NCI-H460 (cell line): ENCODE measurements around the gene NEK7. TPM values are rescaled to one million over a fixed set of nuclear protein-coding genes. Genes with fewer than 3 reads are reported as not detected.
"Not testable (repeated sequence)": the region's sequence is repeated elsewhere in the genome, so short reads cannot be mapped to it uniquely, and the experiment has no call there.

ENCODE experiments used
- DNase-seq: peaks from one replicate; pipeline ENCODE4 v3.0.0-alpha.2; 2016; ENCODE audit warnings: low read depth; ENCODE audit errors: extremely low read depth
- total RNA-seq: library from RNA; depleted of rRNA; stranded (reverse); fragments of >200 nt; shearing (Covaris generic); gene quantifications from 2 replicates; pipeline ENCODE4 v1.2.3, GENCODE V29; 2014

NEK7 gene
- total RNA-seq, 1 experiment from 2014 or later, result 183 TPM

DNA sequence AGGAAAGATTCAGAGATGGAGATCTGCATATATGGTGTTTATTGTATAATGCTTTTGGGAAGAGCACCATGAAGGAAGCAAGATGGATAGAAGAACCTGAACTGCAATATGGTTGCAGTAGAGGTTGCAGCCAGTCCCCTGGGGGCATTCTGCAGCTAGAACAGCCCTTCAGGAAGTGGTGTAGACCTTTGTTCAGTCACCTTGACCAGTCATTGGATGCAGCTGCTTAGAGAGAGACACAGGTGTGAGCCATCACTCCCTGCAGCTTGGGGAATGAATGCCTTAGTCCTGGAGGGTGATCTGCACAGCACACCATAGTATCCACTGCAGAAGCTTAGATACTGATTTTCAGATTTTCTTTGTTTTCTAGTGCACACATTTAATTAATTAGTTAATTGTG, 42.3 kb downstream of the NEK7 start:
- no peak for DNase-seq

GRCh38 chr1:198201956-198202784, 45.4 kb downstream of the NEK7 start:
- no peak for DNase-seq

DNA sequence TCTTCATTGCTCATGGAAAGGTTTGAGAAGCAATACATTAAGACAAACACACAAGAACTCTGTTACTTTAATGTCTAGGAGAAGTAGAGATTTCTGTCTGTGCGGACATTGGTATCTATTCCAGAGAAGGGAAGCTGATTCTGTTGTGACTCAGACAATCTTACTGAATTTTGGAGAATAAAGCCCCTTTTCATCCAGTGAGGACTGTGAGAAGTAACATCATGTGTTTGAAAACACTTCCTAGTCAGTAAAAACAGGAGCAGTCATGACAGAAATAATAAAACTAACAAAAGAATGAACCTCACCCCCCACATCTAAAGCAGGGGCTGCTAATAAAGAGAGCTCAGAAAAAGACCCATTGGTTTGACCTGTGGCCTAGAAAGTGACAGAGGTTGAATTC, 46.6 kb downstream of the NEK7 start:
- no peak for DNase-seq

- DNase-seq, result no peak
Measured at GRCh38 chr1:198205016-198205684, 48.4 kb downstream of the NEK7 start.

DNA sequence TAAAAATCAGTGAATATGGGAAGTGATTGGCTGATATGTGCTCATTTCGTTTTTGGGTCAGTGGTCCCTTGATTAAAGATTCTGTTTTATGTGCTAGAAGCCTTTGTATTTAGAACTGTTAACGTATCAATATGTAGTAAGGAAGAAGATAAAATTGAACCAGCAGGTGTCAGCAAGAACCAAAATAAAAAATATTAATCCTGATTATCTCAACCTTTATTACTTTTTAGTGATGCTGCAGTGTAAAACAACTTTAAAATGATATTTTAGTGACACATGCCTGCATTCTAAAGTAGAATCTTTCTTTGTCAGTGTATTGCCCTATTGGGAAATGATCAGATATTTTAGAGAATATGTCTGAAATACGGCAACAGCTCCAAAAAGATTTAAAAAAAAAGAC, 49.5 kb downstream of the NEK7 start:
- no peak for DNase-seq

DNA sequence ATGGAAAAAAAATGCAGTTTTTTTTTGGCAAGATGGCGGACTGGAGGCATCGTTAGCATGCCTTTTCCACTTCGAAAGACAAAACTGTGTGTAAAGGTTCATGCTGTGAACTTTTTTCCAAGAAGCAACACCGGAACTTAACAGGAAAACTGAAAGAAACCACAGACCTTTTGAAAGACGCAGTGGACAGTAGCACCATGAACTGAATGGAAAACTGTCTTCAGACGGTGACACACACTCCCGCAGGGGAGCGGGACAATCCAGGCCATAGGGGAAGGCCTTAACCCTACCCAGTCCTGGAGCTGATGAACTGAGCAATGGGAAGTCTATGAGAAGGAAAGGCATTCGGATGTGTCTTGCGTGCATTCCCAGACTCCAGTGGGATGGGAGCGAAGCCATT, 54.9 kb downstream of the NEK7 start:
- no peak for DNase-seq

DNA sequence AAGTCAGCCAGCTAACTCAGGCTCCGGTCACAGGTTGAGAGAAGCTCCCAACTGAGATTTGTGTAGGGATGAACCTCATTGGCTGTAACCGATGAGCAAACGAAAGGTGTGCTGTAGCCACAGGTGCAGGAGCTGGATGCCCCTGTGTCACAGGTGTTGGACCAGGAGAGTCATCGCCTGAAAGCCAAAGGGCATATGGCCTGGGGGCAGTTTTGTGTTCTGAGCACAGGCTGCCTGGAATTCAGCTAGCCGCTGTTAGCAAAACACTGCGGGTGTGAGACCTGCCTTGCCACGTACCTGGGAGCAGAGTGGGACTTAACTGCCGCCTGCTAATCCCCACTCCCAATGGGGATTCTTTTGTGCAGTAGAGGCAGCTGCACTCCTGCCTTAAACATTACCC, 55.3 kb downstream of the NEK7 start:
- no peak for DNase-seq

GRCh38 chr1:198212675-198213074, 55.9 kb downstream of the NEK7 start:
- DNase-seq, result no peak

DNA sequence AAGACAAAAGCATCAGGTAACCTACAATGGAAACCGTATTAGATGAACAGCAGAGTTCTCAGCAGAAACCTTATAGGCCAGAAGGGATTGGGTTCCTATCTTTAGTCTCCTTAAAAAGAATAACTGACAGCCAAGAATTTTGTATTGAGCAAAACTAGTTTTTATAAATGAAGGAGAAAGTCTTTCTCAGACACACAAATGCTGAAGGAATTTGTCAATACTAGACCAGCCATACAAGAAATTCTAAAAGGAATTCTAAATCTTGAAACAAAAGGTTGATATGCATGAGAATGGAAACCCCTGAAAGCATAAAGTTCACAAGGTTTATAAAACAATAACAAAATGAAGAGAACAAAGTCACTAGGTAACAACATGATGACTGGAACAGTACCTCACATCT, 58.1 kb downstream of the NEK7 start:
- DNase-seq, result no peak

GRCh38 chr1:198220428-198220827, 63.6 kb downstream of the NEK7 start:
- peak; percentile 77 for DNase-seq

DNA sequence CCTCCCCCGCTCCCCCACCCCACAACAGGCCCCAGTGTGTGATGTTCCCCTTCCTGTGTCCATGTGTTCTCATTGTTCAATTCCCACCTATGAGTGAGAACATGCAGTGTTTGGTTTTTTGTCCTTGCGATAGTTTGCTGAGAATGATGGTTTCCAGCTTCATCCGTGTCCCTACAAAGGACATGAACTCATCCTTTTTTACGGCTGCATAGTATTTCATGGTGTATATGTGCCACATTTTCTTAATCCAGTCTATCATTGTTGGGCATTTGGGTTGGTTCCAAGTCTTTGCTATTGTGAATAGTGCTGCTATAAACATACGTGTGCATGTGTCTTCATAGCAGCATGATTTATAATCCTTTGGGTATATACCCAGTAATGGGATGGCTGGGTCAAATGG, 70.2 kb downstream of the NEK7 start:
- DNase-seq, result not testable (repeated sequence)

DNA sequence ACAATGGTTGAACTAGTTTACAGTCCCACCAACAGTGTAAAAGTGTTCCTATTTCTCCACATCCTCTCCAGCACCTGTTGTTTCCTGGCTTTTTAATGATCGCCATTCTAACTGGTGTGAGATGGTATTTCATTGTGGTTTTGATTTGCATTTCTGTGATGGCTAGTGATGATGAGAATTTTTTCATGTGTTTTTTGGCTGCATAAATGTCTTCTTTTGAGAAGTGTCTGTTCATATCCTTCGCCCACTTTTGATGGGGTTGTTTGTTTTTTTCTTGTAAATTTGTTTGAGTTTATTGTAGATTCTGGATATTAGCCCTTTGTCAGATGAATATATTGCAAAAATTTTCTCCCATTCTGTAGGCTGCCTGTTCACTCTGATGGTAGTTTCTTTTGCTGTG, 70.7 kb downstream of the NEK7 start:
- DNase-seq, result not testable (repeated sequence)

GRCh38 chr1:198228925-198229324, 72.1 kb downstream of the NEK7 start:
- DNase-seq, result no peak

DNA sequence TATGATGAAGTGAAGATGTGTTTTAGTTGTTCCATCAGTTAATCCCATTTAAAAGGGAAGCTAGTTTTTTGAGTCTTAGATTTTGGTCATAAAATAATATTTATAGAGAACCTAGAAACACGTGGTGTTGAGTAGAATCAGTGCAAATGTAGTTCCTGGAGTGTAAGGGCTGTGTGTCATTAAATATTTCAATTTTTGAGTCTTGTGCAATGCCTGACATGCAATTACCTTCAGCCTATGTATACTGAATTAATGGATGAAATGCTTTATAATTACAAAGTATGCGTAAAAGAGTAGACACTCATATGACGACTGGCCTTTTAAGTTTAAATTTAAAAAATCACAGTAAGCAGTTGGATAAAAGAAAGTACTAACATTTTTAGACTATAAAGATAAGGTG, 75.0 kb downstream of the NEK7 start:
- DNase-seq, result no peak

DNA sequence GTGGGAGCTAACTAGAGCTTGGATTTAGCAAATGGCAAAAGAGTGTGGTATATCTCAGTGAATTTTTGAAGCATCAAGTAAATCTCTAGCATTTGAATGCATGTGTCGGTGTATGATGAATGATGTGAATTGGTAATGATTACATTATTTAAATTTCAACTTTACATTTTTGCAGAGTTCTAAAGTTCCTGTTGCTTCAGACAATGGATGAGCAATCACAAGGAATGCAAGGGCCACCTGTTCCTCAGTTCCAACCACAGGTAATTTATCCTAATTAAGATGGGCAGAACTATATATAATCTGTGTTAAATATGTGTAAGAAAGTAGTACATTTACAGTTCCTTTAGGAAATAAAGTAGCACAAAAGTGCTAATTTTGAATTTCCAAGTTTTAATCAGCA, 75.6 kb downstream of the NEK7 start:
- DNase-seq, result no peak

DNA sequence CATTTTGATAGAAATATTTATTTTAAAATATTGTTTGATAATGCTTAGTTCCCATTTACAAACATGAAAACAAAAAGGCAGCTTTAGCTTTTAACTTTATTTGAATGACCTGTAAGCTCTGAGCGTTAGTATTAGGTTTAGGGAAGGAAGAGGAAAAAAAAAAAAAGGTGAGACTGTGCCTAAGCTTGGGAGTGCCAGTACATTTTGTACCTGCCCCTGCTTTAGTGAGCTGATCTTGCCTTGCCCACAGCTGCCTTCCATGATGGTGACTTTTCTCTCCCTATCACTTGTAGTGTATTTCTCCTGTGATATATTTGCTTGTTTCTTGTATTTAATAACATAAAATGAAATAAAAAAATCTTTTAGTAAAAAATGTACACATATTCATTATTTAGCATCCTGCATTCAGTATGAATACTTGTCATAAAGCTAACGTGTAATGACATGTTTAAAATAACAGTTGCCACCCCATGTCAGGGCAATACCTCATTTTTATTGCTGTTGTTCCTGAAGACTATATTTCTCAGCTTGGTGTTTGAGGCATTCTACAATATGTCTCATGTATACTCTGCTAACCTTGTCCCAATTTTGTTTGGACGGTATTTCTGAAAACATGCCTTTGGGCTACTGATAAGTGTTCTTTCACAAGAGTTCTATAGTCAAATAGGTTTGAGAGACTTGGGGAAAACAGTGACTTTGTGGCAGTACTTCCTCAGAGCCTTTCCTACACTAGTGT, 76.3 kb downstream of the NEK7 start:
- DNase-seq, result no peak

DNA sequence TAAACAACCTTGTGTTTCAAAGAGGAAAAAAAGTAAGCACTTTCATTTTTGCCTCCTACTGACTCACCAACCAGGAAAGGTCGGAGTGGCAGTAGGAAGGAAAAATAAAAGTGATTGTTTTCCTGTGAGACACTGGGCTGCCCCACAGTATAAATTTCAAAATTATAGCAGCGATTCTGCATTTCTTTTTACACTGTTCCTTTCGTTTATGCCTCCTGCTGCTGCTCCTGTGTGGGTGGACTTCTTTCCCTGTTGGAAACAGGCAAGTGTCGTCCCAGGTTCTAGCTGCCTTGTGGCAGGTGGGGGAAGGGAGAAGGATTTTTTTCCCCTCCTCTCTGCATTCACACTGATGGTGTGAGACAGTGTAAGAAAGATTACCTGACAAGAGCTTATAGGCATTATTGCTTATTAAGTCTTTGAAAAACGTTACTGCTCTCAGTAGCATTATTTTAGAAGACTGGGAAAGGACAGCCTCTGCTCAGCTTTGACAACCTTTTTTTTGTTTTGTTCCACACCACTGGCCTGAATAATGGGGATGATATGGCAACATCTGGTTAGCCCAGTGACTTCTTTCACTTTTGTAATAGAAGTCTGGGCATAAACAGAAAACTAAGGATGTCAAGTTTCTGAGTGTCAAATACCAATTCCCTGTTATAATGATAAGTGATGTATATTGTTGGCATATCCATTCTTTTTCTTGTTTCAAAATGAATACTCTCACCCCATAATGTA, 77.9 kb downstream of the NEK7 start:
- DNase-seq, result no peak

DNA sequence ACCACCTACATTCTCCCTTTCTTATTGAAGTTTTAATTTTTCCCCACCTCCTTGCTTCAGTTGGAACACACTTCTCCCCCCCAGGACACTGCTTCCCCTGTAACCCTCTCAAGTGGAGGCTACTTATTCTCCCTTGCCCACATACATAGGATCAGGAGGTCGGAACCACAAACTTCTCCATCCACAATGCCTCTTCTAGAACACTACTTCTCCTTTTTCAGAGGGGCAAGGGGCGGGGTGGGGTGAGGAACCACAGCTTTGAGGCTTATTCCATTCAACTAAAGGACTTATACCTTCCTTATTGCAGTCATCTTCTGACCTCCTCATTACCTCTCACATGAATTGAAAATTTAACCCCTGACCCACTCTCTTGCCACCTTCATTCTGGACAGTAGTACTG, 81.3 kb downstream of the NEK7 start:
- DNase-seq, result no peak

DNA sequence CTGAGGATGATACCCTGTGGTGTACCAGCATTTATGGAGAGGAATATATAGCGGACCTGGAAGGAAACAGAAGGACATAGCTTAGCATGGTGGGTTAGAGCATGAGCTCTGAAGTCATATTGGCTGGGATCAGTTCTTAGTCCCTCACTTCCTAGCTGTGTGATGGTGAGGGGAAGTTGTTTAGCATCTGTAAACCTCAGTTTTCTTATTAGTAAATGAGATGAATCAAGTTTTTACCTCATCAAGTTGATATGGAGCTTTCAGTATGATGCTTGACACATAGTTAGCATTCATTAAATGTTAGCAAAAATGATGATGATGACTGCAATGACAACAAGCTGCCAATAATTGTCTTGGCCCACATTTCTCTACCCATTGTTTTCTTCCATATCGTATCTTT, 84.8 kb downstream of the NEK7 start:
- DNase-seq, result no peak

DNA sequence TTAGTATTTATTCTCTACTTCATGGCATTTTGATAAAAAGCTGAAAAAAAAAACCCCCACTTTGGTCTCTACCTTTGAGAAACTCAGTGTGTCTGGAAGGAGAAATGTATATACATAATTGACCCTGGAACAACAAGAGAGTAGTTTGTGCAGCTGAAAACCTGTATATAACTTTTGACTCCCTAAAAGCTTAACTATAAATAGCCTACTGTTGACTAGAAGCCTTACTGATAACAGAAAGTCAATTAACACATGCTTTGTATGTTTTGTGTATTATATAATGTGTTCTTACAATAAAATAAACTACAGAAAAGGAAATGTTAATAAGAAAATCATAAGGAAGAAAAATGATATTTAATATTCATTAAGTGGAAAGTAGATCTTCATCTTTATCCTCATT, 88.0 kb downstream of the NEK7 start:
- no peak for DNase-seq

DNA sequence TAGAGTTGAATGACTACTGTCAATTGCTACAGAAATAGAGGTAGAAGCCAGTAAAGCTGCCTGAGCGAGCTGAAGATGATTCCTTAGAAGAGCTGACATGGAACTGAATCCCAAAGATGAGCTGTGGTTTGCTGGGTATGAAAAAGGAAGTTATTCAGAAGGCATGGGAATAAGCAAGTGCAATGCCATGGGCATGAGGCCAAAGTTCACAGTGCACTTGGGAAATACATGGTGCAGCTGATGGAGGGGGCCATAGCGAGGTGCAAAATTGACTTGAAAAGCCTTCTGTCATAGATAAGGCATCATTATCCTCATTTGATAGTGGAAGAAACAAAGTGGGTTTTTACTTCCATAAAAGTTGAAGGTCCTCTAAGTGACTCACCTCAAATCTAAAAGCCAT, 88.6 kb downstream of the NEK7 start:
- no peak for DNase-seq
